ENCODE data around the gene AKT3. TPM values are rescaled to one million over a fixed set of nuclear protein-coding genes. Genes with fewer than 3 reads are reported as not detected.
A peak's percentile ranks its signal among the peaks of the same experiment; 100 is the strongest.

The AKT3 gene
- total and polyA plus RNA-seq, 11 donors = 3.2 to 27.9 (median 16.6) TPM

- intact Hi-C loops (cut with DNase I) = loop anchor here in 1 of 10 donors (10.0 kb wide), 1 partner anchor 267 kb away; no protein-coding TSS in a partner anchor
- Histone ChIP-seq H3K4me3 (no peak overlapping the region), H3K27ac (no peak overlapping the region), H3K36me3 (no peaks in the 10 kb centered on the region), H3K9me3 (no peaks in the 10 kb centered on the region), H3K27me3 (no peaks in the 10 kb centered on the region), H3K4me1 (peaks cover 0 to 25% (median 12%) of the 10 kb centered on the region in 12 donors)
- DNase-seq = no peak
- WGBS, 4 donors = 93 to 95% (median 94%) methylated on average over 7 of the region's 7 CpGs
- TF ChIP-seq POLR2A (IDR thresholded peaks at IDR 0.05) (no peak), CTCF (IDR thresholded peaks at IDR 0.05) (no peak)
- ATAC-seq = no peak
These were observed 372.2 kb downstream of the AKT3 start for GRCh38 chr1:243477731-243478290.

- WGBS, 4 donors = 87 to 91% (median 89%) methylated on average over 7 of the region's 7 CpGs
These were observed 374.1 kb downstream of the AKT3 start for GRCh38 chr1:243475966-243476365.

GRCh38 chr1:243474906-243475305 lies 375.1 kb downstream of the AKT3 start:
- WGBS, 4 donors = 93 to 99% (median 97%) methylated on average over 4 to 9 of the region's 9 CpGs
- intact Hi-C loops (cut with DNase I) = loop anchor here in 1 of 10 donors (10.0 kb wide), 1 partner anchor 270 kb away; no protein-coding TSS in a partner anchor

More at GRCh38 chr1:243475966-243476365, 374.1 kb downstream of the AKT3 start:
- DNase-seq (no peak), ATAC-seq (no peak)
- intact Hi-C loops (cut with DNase I) = loop anchor here in 1 of 10 donors (10.0 kb wide), 1 partner anchor 269 kb away; no protein-coding TSS in a partner anchor
- Histone ChIP-seq H3K9me3 (no peaks in the 10 kb centered on the region), H3K27me3 (no peaks in the 10 kb centered on the region), H3K36me3 (no peaks in the 10 kb centered on the region), H3K4me1 (peaks cover 0 to 23% (median 7%) of the 10 kb centered on the region in 12 donors), H3K27ac (no peak overlapping the region), H3K4me3 (no peak overlapping the region)
- TF ChIP-seq POLR2A (IDR thresholded peaks at IDR 0.05) (no peak), CTCF (IDR thresholded peaks at IDR 0.05) (peak in 2 of 12 donors; percentile 9 to 18)

More at GRCh38 chr1:243474906-243475305, 375.1 kb downstream of the AKT3 start:
- Histone ChIP-seq H3K4me3 (no peak overlapping the region), H3K4me1 (peaks cover 0 to 23% (median 7%) of the 10 kb centered on the region in 12 donors), H3K9me3 (no peaks in the 10 kb centered on the region), H3K27me3 (no peaks in the 10 kb centered on the region), H3K36me3 (no peaks in the 10 kb centered on the region), H3K27ac (no peak overlapping the region)
- no peak for DNase-seq
- peak in 1 of 4 donors; percentile 21 for ATAC-seq
- TF ChIP-seq CTCF (IDR thresholded peaks at IDR 0.05) (no peak), POLR2A (IDR thresholded peaks at IDR 0.05) (no peak)

Data from heart left ventricle (tissue), 16 donors.